Testis (tissue), 3 donors: ENCODE measurements around the gene VPS35L. TPM values are rescaled to one million over a fixed set of nuclear protein-coding genes. Genes with fewer than 3 reads are reported as not detected.
"Not testable (repeated sequence)": the region's sequence is repeated elsewhere in the genome, so short reads cannot be mapped to it uniquely, and the experiment has no call there.

ENCODE experiments used
- DNase-seq: peaks from one replicate; pipeline ENCODE4 v3.0.0-alpha.2; 2019
- H3K27ac ChIP-seq, 2 donors: fragments of 200-600 bp; sonication (generic); one replicate each; pipeline ENCODE4 v1.5.1; 2019
- H3K27me3 ChIP-seq: fragments of 200-600 bp; sonication (generic); one replicate; pipeline ENCODE4 v1.5.1; 2019
- H3K36me3 ChIP-seq: fragments of 200-600 bp; sonication (generic); one replicate; pipeline ENCODE4 v1.5.1; 2017; ENCODE audit warnings: low read depth; ENCODE audit errors: missing control alignments
- H3K4me1 ChIP-seq: fragments of 200-600 bp; sonication (generic); one replicate; pipeline ENCODE4 v1.5.1; 2019
- H3K4me3 ChIP-seq, 2 donors: fragments of 200-600 bp; sonication (generic); one replicate each; pipeline ENCODE4 v1.5.1; 2017 to 2019
- H3K9me3 ChIP-seq: fragments of 200-600 bp; sonication (generic); one replicate; pipeline ENCODE4 v1.5.1; 2017
- POLR2A ChIP-seq: fragments of 450-650 bp; IDR thresholded peaks from one replicate; pipeline ENCODE4 v1.6.1; 2017; ENCODE audit warnings: antibody characterized with exemption, mild to moderate bottlenecking, moderate library complexity
- WGBS, 2 donors: methylation state at CpG; one replicate each; pipeline ENCODE4 v1.1.5; 2018; 5-methylcytosine and 5-hydroxymethylcytosine counted together
- intact Hi-C: fragments of 100-400 bp; cut with DNase I; formaldehyde crosslinking; loops from one replicate; pipeline ENCODE4 v1.15.1; 2023; ENCODE audit warnings: low total_unique reads
- polyA plus RNA-seq: library from polyadenylated mRNA; stranded (reverse); fragments of 350-450 nt; fragmentation: Illumina TruSeq; extraction: RNeasy Lipid Tissue Mini Kit (QIAGEN cat#74804); gene quantifications from one replicate; pipeline ENCODE4 v1.2.3, GENCODE V29; 2014; ENCODE audit warnings: low read depth, low replicate concordance; ENCODE audit not compliant: insufficient read depth
- total RNA-seq, 2 donors: library from RNA; depleted of rRNA; stranded (reverse); fragments of >200 nt; gene quantifications; one replicate each; pipeline ENCODE4 v1.2.3, GENCODE V29; 2016
- TF ChIP-seq, protein P1 (sequence below), 3 experiments: fragments of 450-650 bp in 2 of 3; fragments of 200-600 bp in 1 of 3; sonication (generic) in 1 of 3; IDR thresholded peaks; one replicate each; pipeline ENCODE4 v1.5.1; 2016 to 2019; ENCODE audit warnings: antibody characterized with exemption in 3 of 3, mild to moderate bottlenecking in 2 of 3, moderate library complexity in 1 of 3

VPS35L gene
- total and polyA plus RNA-seq, 3 donors from 2014 or later: 76.1 to 88.9 (median 80.5) TPM

DNA sequence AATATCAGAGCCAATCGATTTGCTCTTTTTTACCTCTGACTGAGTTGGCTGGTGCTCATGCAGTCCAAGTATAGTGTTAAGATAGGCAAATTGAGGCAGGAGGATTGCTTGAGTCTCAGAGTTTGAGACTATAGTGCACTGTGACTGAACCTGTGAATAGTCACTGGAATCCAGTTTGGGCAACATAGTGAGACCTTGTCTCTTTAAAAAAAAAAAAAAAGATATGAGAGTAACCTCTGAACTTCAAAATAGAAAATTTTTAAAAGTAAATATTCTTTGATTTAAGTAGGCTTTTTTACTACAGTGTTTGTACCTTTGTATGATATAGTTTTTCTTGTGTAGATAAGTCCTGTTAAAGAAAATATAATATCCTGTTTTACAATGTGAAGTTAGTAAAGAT lies 28.3 kb upstream of the VPS35L start:
- no peak for DNase-seq
- H3K27me3 ChIP-seq: no peaks in the 10 kb centered on the region
- peaks cover 6% of the 10 kb centered on the region for H3K4me1 ChIP-seq
- WGBS, 2 donors: 94 to 96% methylated on average over 1 of the region's 1 CpG
- H3K36me3 ChIP-seq: no peaks in the 10 kb centered on the region
- H3K4me3 ChIP-seq: no peak overlapping the region
- TF ChIP-seq POLR2A: no peak
- TF ChIP-seq, protein P1, sequence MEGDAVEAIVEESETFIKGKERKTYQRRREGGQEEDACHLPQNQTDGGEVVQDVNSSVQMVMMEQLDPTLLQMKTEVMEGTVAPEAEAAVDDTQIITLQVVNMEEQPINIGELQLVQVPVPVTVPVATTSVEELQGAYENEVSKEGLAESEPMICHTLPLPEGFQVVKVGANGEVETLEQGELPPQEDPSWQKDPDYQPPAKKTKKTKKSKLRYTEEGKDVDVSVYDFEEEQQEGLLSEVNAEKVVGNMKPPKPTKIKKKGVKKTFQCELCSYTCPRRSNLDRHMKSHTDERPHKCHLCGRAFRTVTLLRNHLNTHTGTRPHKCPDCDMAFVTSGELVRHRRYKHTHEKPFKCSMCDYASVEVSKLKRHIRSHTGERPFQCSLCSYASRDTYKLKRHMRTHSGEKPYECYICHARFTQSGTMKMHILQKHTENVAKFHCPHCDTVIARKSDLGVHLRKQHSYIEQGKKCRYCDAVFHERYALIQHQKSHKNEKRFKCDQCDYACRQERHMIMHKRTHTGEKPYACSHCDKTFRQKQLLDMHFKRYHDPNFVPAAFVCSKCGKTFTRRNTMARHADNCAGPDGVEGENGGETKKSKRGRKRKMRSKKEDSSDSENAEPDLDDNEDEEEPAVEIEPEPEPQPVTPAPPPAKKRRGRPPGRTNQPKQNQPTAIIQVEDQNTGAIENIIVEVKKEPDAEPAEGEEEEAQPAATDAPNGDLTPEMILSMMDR (IDR thresholded peaks at IDR 0.05): no peak
- H3K27ac ChIP-seq: no peak overlapping the region
- intact Hi-C loops: no loop called here
- H3K9me3 ChIP-seq: no peaks in the 10 kb centered on the region

DNA sequence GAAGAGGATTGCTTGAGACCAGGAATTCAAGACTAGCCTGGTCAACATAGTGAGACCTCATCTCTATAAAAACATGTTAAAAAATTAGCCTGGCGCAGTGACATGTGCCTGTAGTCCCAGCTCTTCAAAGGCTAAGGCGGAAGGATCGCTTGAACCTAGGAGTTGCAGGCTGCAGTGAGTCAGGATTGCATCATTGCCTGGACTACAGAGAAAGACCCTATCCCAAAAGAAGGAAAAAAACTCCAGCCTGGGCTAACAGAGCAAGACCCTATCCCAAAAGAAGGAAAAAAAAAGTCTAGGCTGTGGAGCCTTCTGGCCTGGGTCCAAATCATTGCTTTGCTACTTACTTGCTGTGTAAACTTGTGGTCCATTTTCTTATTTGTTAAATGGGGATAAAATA lies 26.8 kb upstream of the VPS35L start:
- no peak for TF ChIP-seq POLR2A
- Histone ChIP-seq H3K9me3 (no peaks in the 10 kb centered on the region), H3K36me3 (no peaks in the 10 kb centered on the region), H3K4me1 (peaks cover 6% of the 10 kb centered on the region), H3K4me3 (no peak overlapping the region), H3K27ac (no peak overlapping the region), H3K27me3 (no peaks in the 10 kb centered on the region)
- no peak for DNase-seq
- intact Hi-C loops: no loop called here
- 86 to 91% methylated on average over 3 of the region's 3 CpGs for WGBS, 2 donors

DNA sequence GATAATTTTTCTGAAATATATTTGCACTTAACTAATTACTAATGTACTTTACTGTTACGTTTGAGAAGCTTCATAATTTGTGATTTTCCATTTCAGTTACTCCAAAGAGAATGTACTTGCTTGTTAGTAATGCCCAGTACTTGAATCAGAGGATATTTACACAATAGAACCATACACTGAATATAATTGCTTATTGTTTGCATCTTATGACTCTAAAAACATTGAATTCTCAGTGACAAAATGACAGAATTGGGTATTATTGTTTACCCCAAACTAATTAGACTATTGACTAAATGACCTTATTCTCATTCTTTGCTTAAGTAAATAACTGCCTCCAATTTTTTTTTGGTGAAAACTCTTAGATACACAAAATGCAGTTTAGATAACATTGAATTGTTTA lies 22.9 kb upstream of the VPS35L start:
- no peak for DNase-seq
- Histone ChIP-seq H3K36me3 (no peaks in the 10 kb centered on the region), H3K27ac (no peak overlapping the region), H3K9me3 (no peaks in the 10 kb centered on the region), H3K27me3 (no peaks in the 10 kb centered on the region), H3K4me1 (no peaks in the 10 kb centered on the region), H3K4me3 (no peak overlapping the region)
- 61 to 89% methylated on average over 1 of the region's 1 CpG for WGBS, 2 donors
- intact Hi-C loops: no loop called here
- no peak for TF ChIP-seq POLR2A
- TF ChIP-seq, protein P1 (IDR thresholded peaks at IDR 0.05): no peak

DNA sequence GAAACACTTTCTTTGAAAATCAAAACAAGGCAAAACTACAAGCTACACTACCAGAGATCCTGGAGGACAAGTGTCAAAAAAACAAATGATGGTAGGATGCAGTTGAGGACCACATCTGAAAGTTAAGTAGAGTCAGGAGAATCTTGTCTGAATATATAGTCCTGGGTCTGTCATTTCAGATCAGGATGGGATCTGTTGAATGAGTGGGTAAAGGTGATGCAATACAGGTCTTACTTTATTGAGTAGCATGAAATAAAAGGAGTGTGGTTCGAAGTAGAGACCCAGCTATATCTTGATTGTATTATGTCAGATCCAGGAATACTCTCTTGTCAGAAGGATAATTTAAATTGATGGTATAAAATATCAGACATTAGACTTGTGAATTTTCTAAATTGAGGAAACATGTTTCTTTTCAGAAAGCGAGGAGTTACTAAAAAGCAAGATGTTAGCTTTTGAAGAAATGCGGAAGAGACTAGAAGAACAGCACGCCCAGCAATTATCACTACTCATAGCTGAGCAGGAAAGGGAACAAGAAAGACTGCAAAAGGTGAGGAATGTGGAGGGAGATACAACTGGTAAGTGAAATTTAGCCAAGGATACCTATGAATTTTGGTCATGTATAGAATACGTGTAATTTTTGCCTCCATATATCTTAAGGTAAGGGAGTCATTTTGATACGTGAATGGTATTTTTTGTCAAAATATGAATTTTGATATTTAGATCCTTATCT lies 15.1 kb upstream of the VPS35L start:
- no peak overlapping the region for H3K27ac ChIP-seq
- no peak for TF ChIP-seq POLR2A
- TF ChIP-seq, protein P1 (IDR thresholded peaks at IDR 0.05): no peak
- H3K9me3 ChIP-seq: no peaks in the 10 kb centered on the region
- H3K4me3 ChIP-seq: no peak overlapping the region
- intact Hi-C loops: no loop called here
- DNase-seq: no peak
- WGBS, 2 donors: 94 to 98% methylated on average over 6 of the region's 6 CpGs
- H3K4me1 ChIP-seq: no peaks in the 10 kb centered on the region
- no peaks in the 10 kb centered on the region for H3K36me3 ChIP-seq
- no peaks in the 10 kb centered on the region for H3K27me3 ChIP-seq

DNA sequence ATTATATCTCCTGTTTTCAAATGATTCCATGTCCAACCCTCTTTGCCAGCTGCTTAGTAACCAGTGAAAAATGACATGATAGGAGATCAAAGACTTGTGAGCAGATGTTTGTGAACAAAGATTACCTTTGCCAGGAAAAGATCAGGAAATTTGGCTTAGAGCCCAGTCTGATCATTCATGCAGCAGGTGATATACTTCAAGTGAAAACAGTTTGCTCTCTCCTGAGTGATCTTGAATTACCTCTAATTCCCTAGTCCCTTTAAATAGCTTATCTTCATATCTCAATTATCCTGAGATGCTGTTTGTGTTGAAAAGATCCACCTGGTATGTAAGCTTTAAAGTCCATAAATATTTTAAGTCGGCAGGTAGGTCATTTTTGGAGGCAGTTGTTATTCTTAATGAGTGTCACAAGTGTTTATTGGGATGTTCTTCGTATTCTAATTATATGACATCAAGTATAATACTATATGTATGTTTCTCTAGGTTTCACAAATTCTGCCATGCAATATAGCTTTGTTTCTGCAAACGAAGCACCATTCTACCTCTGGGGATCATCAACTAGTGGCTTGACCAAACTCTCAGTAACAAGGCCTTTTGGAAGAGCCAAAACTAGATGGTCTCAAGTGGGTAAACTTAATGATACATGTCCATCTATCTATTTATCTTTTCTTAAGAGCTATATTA lies 13.2 kb upstream of the VPS35L start:
- Histone ChIP-seq H3K36me3 (no peaks in the 10 kb centered on the region), H3K27me3 (no peaks in the 10 kb centered on the region), H3K4me1 (no peaks in the 10 kb centered on the region), H3K27ac (no peak overlapping the region), H3K4me3 (no peak overlapping the region), H3K9me3 (no peaks in the 10 kb centered on the region)
- DNase-seq: no peak
- TF ChIP-seq, protein P1 (IDR thresholded peaks at IDR 0.05): no peak
- TF ChIP-seq POLR2A: no peak
- intact Hi-C loops: no loop called here
- WGBS, 2 donors: 87 to 90% methylated on average over 3 of the region's 3 CpGs

DNA sequence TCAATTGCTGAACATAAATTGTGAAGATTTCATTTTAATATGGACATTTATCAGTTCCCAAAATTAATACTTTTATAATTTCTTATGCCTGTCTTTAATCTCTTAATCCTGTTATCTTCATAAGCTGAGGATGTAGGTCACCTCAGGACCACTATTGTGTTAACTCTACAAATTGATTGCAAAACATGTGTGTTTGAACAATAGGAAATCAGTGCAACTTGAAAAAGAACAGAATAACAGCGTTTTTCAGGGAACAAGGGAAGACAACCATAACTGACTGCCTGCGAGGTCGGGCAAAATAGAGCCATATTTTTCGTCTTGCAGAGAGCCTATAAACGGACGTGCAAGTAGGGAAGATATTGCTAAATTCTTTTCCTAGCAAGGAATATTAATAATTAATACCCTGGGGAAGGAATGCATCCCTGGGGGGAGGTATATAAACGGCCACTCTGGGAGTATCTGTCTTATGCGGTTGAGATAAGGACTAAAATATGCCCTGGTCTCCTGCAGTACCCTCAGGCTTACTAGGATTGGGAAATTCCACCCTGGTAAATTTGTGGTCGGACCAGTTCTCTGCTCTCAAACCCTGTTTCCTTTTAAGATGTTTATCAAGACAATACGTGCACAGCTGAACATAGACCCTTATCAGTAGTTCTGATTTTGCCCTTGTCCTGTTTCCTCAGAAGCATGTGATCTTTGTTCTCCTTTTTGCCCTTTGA lies 12.1 kb upstream of the VPS35L start:
- H3K4me3 ChIP-seq, H3K27ac ChIP-seq, intact Hi-C loops, DNase-seq, H3K4me1 ChIP-seq, H3K9me3 ChIP-seq, H3K27me3 ChIP-seq, H3K36me3 ChIP-seq: not testable (repeated sequence)
- 85 to 88% methylated on average over 10 of the region's 10 CpGs for WGBS, 2 donors
